ENCODE results near the gene NFIA.

- no peak for TF ChIP-seq POLR2A (IDR thresholded peaks at IDR 0.05)
- no peak for TF ChIP-seq POLR2AphosphoS5 (IDR thresholded peaks at IDR 0.05)
Measured at GRCh38 chr1:61344696-61345095, 262.3 kb downstream of the NFIA start.

Measured in upper lobe of left lung (tissue), 4 donors.